ENCODE data around the gene EXOC3L1.

Gene EXOC3L1

GRCh38 chr16:67162506-67163163, 27.3 kb downstream of the EXOC3L1 start:
- Histone ChIP-seq H3K27ac (peak overlapping the region; percentile 57 to 73), H3K36me3 (no peaks in the 10 kb centered on the region), H3K27me3 (peaks cover 0 to 45% of the 10 kb centered on the region in 2 donors), H3K4me3 (peak overlapping the region; percentile 47 to 51), H3K9me3 (no peaks in the 10 kb centered on the region), H3K4me1 (peaks cover 4 to 72% (median 62%) of the 10 kb centered on the region in 4 donors)
- no peak for TF ChIP-seq CTCF (IDR thresholded peaks at IDR 0.05)
- DNase-seq = no peak
- intact Hi-C loops (cut with DNase I; ENCODE audit: low total_unique reads) = loop anchor here (5.0 kb wide), 1 partner anchor 280 kb away; the partner anchor contains the start of gene PDP2

GRCh38 chr16:67161595-67162058, 28.3 kb downstream of the EXOC3L1 start:
- no peak for TF ChIP-seq CTCF (IDR thresholded peaks at IDR 0.05)
- Histone ChIP-seq H3K27ac (no peak overlapping the region), H3K36me3 (no peaks in the 10 kb centered on the region), H3K9me3 (no peaks in the 10 kb centered on the region), H3K27me3 (peaks cover 0 to 45% of the 10 kb centered on the region in 2 donors), H3K4me1 (peaks cover 4 to 72% (median 62%) of the 10 kb centered on the region in 4 donors), H3K4me3 (peak overlapping the region in 1 of 2 donors; percentile 93)
- no peak for DNase-seq
- intact Hi-C loops (cut with DNase I; ENCODE audit: low total_unique reads) = loop anchor here (5.0 kb wide), 1 partner anchor 279 kb away; the partner anchor contains the start of gene PDP2

GRCh38 chr16:67158637-67159600, 31.0 kb downstream of the EXOC3L1 start:
- Histone ChIP-seq H3K27me3 (peaks cover 0 to 26% of the 10 kb centered on the region in 2 donors), H3K4me1 (peaks cover 4 to 66% (median 53%) of the 10 kb centered on the region in 4 donors), H3K27ac (peak overlapping the region; percentile 71 to 80), H3K36me3 (no peaks in the 10 kb centered on the region), H3K9me3 (no peaks in the 10 kb centered on the region), H3K4me3 (peak overlapping the region; percentile 70 to 93)
- TF ChIP-seq CTCF (IDR thresholded peaks at IDR 0.05) = no peak
- no peak for DNase-seq
- intact Hi-C loops (cut with DNase I; ENCODE audit: low total_unique reads) = loop anchor here (5.0 kb wide), 2 partner anchors 142 to 1082 kb away; no protein-coding TSS in a partner anchor

- H3K9me3 ChIP-seq = no peaks in the 10 kb centered on the region
- intact Hi-C loops (cut with DNase I; ENCODE audit: low total_unique reads) = loop anchor here (5.0 kb wide), 2 partner anchors 141 to 1081 kb away; no protein-coding TSS in a partner anchor
- TF ChIP-seq CTCF (IDR thresholded peaks at IDR 0.05) = no peak
- DNase-seq = no peak
- H3K36me3 ChIP-seq = no peaks in the 10 kb centered on the region
- H3K4me1 ChIP-seq = peaks cover 4 to 57% (median 44%) of the 10 kb centered on the region in 4 donors
- H3K4me3 ChIP-seq = no peak overlapping the region
- H3K27ac ChIP-seq = no peak overlapping the region
- peaks cover 0 to 19% of the 10 kb centered on the region in 2 donors for H3K27me3 ChIP-seq
Measured at GRCh38 chr16:67157892-67158635, 31.9 kb downstream of the EXOC3L1 start.

All from tibial artery (tissue), 4 donors.